ENCODE measurements around the gene CXXC1.
A peak's percentile ranks its signal among the peaks of the same experiment; 100 is the strongest.
"Not testable (repeated sequence)": the region's sequence is repeated elsewhere in the genome, so short reads cannot be mapped to it uniquely, and the experiment has no call there.

The CXXC1 gene

GRCh38 chr18:50287441-50288347, at the start of gene CXXC1:
CXXC1 (minus strand) TSS chr18:50287692; CDS start chr18:50287589, 103 bp downstream.
- peak; percentile 99 for DNase-seq (ENCODE audit: low spot score)

GRCh38 chr18:50334546-50335152, 47.2 kb upstream of the CXXC1 start:
- no peak for DNase-seq (ENCODE audit: low spot score)

GRCh38 chr18:50331691-50332090, 44.2 kb upstream of the CXXC1 start:
- DNase-seq (ENCODE audit: low spot score): no peak

GRCh38 chr18:50330176-50330575, 42.7 kb upstream of the CXXC1 start:
- DNase-seq (ENCODE audit: low spot score): no peak

GRCh38 chr18:50327983-50328382, 40.5 kb upstream of the CXXC1 start:
- no peak for DNase-seq (ENCODE audit: low spot score)

GRCh38 chr18:50320719-50321118, 33.2 kb upstream of the CXXC1 start:
- no peak for DNase-seq (ENCODE audit: low spot score)

- DNase-seq (ENCODE audit: low spot score): no peak
Observed at GRCh38 chr18:50315100-50315871, 27.8 kb upstream of the CXXC1 start.

- no peak for DNase-seq (ENCODE audit: low spot score)
Observed at GRCh38 chr18:50313873-50314460, 26.5 kb upstream of the CXXC1 start.

- no peak for DNase-seq (ENCODE audit: low spot score)
Observed at GRCh38 chr18:50313031-50313607, 25.6 kb upstream of the CXXC1 start.

- no peak for DNase-seq (ENCODE audit: low spot score)
Observed at GRCh38 chr18:50312296-50313030, 25.0 kb upstream of the CXXC1 start.

GRCh38 chr18:50311650-50312049, 24.2 kb upstream of the CXXC1 start:
- no peak for DNase-seq (ENCODE audit: low spot score)

GRCh38 chr18:50310080-50310479, 22.6 kb upstream of the CXXC1 start:
- no peak for DNase-seq (ENCODE audit: low spot score)

- not testable (repeated sequence) for DNase-seq (ENCODE audit: low spot score)
Observed at GRCh38 chr18:50308851-50309250, 21.4 kb upstream of the CXXC1 start.

GRCh38 chr18:50307738-50308470, 20.4 kb upstream of the CXXC1 start:
- peak; percentile 81 for DNase-seq (ENCODE audit: low spot score)

- DNase-seq (ENCODE audit: low spot score): no peak
Observed at GRCh38 chr18:50307400-50307737, 19.9 kb upstream of the CXXC1 start.

- DNase-seq (ENCODE audit: low spot score): no peak
Observed at GRCh38 chr18:50306944-50307343, 19.5 kb upstream of the CXXC1 start.

- DNase-seq (ENCODE audit: low spot score): no peak
Observed at GRCh38 chr18:50301074-50301473, 13.6 kb upstream of the CXXC1 start.

GRCh38 chr18:50299626-50300388, 12.3 kb upstream of the CXXC1 start:
- DNase-seq (ENCODE audit: low spot score): no peak

- no peak for DNase-seq (ENCODE audit: low spot score)
Observed at GRCh38 chr18:50298443-50299284, 11.2 kb upstream of the CXXC1 start.
